ENCODE measurements around the gene CCNQ.
"Not testable (repeated sequence)": the region's sequence is repeated elsewhere in the genome, so short reads cannot be mapped to it uniquely, and the experiment has no call there.

The CCNQ gene

GRCh38 chrX:153622661-153623309 is 23.8 kb upstream of the CCNQ start:
- no peak for DNase-seq

GRCh38 chrX:153621949-153622598 is 23.1 kb upstream of the CCNQ start:
- DNase-seq: no peak

- no peak for DNase-seq
Observed at GRCh38 chrX:153620576-153620975, 21.6 kb upstream of the CCNQ start.

- DNase-seq: no peak
Observed at GRCh38 chrX:153614818-153615217, 15.9 kb upstream of the CCNQ start.

GRCh38 chrX:153612413-153612812 is 13.5 kb upstream of the CCNQ start:
- DNase-seq: no peak

- DNase-seq: no peak
Observed at GRCh38 chrX:153611298-153612095, 12.6 kb upstream of the CCNQ start.

GRCh38 chrX:153610836-153611213 is 11.9 kb upstream of the CCNQ start:
- no peak for DNase-seq

GRCh38 chrX:153609917-153610835 is 11.2 kb upstream of the CCNQ start:
- peak; percentile 71 for DNase-seq

- no peak for DNase-seq
Observed at GRCh38 chrX:153608806-153609205, 9.9 kb upstream of the CCNQ start.

GRCh38 chrX:153608376-153608775 is 9.4 kb upstream of the CCNQ start:
- no peak for DNase-seq

GRCh38 chrX:153606503-153606902 is 7.6 kb upstream of the CCNQ start:
- no peak for DNase-seq

GRCh38 chrX:153604666-153605380 is 5.9 kb upstream of the CCNQ start:
- not testable (repeated sequence) for DNase-seq

- DNase-seq: no peak
Observed at GRCh38 chrX:153603131-153603656, 4.3 kb upstream of the CCNQ start.

GRCh38 chrX:153602601-153603000 is 3.7 kb upstream of the CCNQ start:
- DNase-seq: no peak

- DNase-seq: no peak
Observed at GRCh38 chrX:153601511-153602110, 2.7 kb upstream of the CCNQ start.

GRCh38 chrX:153600921-153601320 is 2.0 kb upstream of the CCNQ start:
- DNase-seq: no peak

GRCh38 chrX:153600032-153600373 is 1.1 kb upstream of the CCNQ start:
- DNase-seq: no peak

GRCh38 chrX:153599192-153600031 is 473 bp upstream of the CCNQ start:
- DNase-seq: peak; percentile 83

- DNase-seq: no peak
Observed at GRCh38 chrX:153596981-153597750, 1.8 kb downstream of the CCNQ start.
